Measurements from ENCODE around the gene ITK.
"Not testable (repeated sequence)": the region's sequence is repeated elsewhere in the genome, so short reads cannot be mapped to it uniquely, and the experiment has no call there.

The ITK gene

GRCh38 chr5:157168286-157168685, 12.4 kb upstream of the ITK start:
- no peak overlapping the region for H3K27ac ChIP-seq (ENCODE audit: low read depth, low read length)
- H3K4me1 ChIP-seq (ENCODE audit: control insufficient read depth, insufficient read depth, low read length), result no peaks in the 10 kb centered on the region
- no peak overlapping the region for H3K4me3 ChIP-seq (ENCODE audit: low read depth, low read length)
- no peak overlapping the region for H3K9ac ChIP-seq (ENCODE audit: low read length)
- no peaks in the 10 kb centered on the region for H3K27me3 ChIP-seq (ENCODE audit: control insufficient read depth, insufficient read depth, low read length)
- H3K9me3 ChIP-seq (ENCODE audit: control insufficient read depth, insufficient read depth, low read depth, low read length), result peaks cover 7% of the 10 kb centered on the region; the same call in 1 of the 2 replicates
- H3K36me3 ChIP-seq (ENCODE audit: control insufficient read depth, insufficient read depth, low read length), result no peaks in the 10 kb centered on the region

GRCh38 chr5:157172403-157172802, 8.2 kb upstream of the ITK start:
- Histone ChIP-seq H3K9ac (ENCODE audit: low read length) (no peak overlapping the region), H3K4me1 (ENCODE audit: control insufficient read depth, insufficient read depth, low read length) (no peaks in the 10 kb centered on the region), H3K9me3 (ENCODE audit: control insufficient read depth, insufficient read depth, low read depth, low read length) (peaks cover 7% of the 10 kb centered on the region; the same call in 1 of the 2 replicates), H3K27me3 (ENCODE audit: control insufficient read depth, insufficient read depth, low read length) (no peaks in the 10 kb centered on the region), H3K4me3 (ENCODE audit: low read depth, low read length) (no peak overlapping the region), H3K36me3 (ENCODE audit: control insufficient read depth, insufficient read depth, low read length) (no peaks in the 10 kb centered on the region), H3K27ac (ENCODE audit: low read depth, low read length) (no peak overlapping the region)

- Histone ChIP-seq H3K4me3 (ENCODE audit: low read depth, low read length) (no peak overlapping the region), H3K9me3 (ENCODE audit: control insufficient read depth, insufficient read depth, low read depth, low read length) (peaks cover 7% of the 10 kb centered on the region), H3K27ac (ENCODE audit: low read depth, low read length) (no peak overlapping the region), H3K4me1 (ENCODE audit: control insufficient read depth, insufficient read depth, low read length) (no peaks in the 10 kb centered on the region), H3K36me3 (ENCODE audit: control insufficient read depth, insufficient read depth, low read length) (no peaks in the 10 kb centered on the region), H3K27me3 (ENCODE audit: control insufficient read depth, insufficient read depth, low read length) (peaks cover 4% of the 10 kb centered on the region; the same call in 1 of the 2 replicates), H3K9ac (ENCODE audit: low read length) (no peak overlapping the region)
Observed at GRCh38 chr5:157175071-157175612, 5.5 kb upstream of the ITK start.

GRCh38 chr5:157177953-157178352, 2.7 kb upstream of the ITK start:
- H3K27ac ChIP-seq (ENCODE audit: low read depth, low read length), result no peak overlapping the region
- H3K9ac ChIP-seq (ENCODE audit: low read length), result no peak overlapping the region
- no peaks in the 10 kb centered on the region; the same call in 1 of the 2 replicates for H3K9me3 ChIP-seq (ENCODE audit: control insufficient read depth, insufficient read depth, low read depth, low read length)
- peaks cover 17% of the 10 kb centered on the region; the same call in 1 of the 2 replicates for H3K27me3 ChIP-seq (ENCODE audit: control insufficient read depth, insufficient read depth, low read length)
- H3K36me3 ChIP-seq (ENCODE audit: control insufficient read depth, insufficient read depth, low read length), result no peaks in the 10 kb centered on the region
- H3K4me3 ChIP-seq (ENCODE audit: low read depth, low read length), result no peak overlapping the region
- no peaks in the 10 kb centered on the region for H3K4me1 ChIP-seq (ENCODE audit: control insufficient read depth, insufficient read depth, low read length)

- peaks cover 19% of the 10 kb centered on the region; the same call in 1 of the 2 replicates for H3K27me3 ChIP-seq (ENCODE audit: control insufficient read depth, insufficient read depth, low read length)
- H3K27ac ChIP-seq (ENCODE audit: low read depth, low read length), result no peak overlapping the region
- H3K4me3 ChIP-seq (ENCODE audit: low read depth, low read length), result no peak overlapping the region
- H3K9ac ChIP-seq (ENCODE audit: low read length), result no peak overlapping the region
- H3K36me3 ChIP-seq (ENCODE audit: control insufficient read depth, insufficient read depth, low read length), result no peaks in the 10 kb centered on the region
- H3K4me1 ChIP-seq (ENCODE audit: control insufficient read depth, insufficient read depth, low read length), result no peaks in the 10 kb centered on the region
- no peaks in the 10 kb centered on the region; the same call in 1 of the 2 replicates for H3K9me3 ChIP-seq (ENCODE audit: control insufficient read depth, insufficient read depth, low read depth, low read length)
Observed at GRCh38 chr5:157178966-157179365, 1.7 kb upstream of the ITK start.

GRCh38 chr5:157182143-157182757, 1.6 kb downstream of the ITK start:
- no peaks in the 10 kb centered on the region for H3K36me3 ChIP-seq (ENCODE audit: control insufficient read depth, insufficient read depth, low read length)
- H3K4me1 ChIP-seq (ENCODE audit: control insufficient read depth, insufficient read depth, low read length), result no peaks in the 10 kb centered on the region
- H3K9ac ChIP-seq (ENCODE audit: low read length), result no peak overlapping the region
- H3K4me3 ChIP-seq (ENCODE audit: low read depth, low read length), result no peak overlapping the region
- peaks cover 48% of the 10 kb centered on the region for H3K27me3 ChIP-seq (ENCODE audit: control insufficient read depth, insufficient read depth, low read length)
- H3K9me3 ChIP-seq (ENCODE audit: control insufficient read depth, insufficient read depth, low read depth, low read length), result no peaks in the 10 kb centered on the region; the same call in 1 of the 2 replicates
- H3K27ac ChIP-seq (ENCODE audit: low read depth, low read length), result no peak overlapping the region

GRCh38 chr5:157184117-157184670, 3.6 kb downstream of the ITK start:
- no peak overlapping the region for H3K9ac ChIP-seq (ENCODE audit: low read length)
- H3K27ac ChIP-seq (ENCODE audit: low read depth, low read length), result no peak overlapping the region
- peaks cover 65% of the 10 kb centered on the region for H3K27me3 ChIP-seq (ENCODE audit: control insufficient read depth, insufficient read depth, low read length)

GRCh38 chr5:157185122-157185521, 4.5 kb downstream of the ITK start:
- H3K27me3 ChIP-seq (ENCODE audit: control insufficient read depth, insufficient read depth, low read length), result peaks cover 71% of the 10 kb centered on the region
- H3K36me3 ChIP-seq (ENCODE audit: control insufficient read depth, insufficient read depth, low read length); H3K27ac ChIP-seq (ENCODE audit: low read depth, low read length); H3K4me1 ChIP-seq (ENCODE audit: control insufficient read depth, insufficient read depth, low read length); H3K9ac ChIP-seq (ENCODE audit: low read length); H3K4me3 ChIP-seq (ENCODE audit: low read depth, low read length); H3K9me3 ChIP-seq (ENCODE audit: control insufficient read depth, insufficient read depth, low read depth, low read length): not testable (repeated sequence)

More at GRCh38 chr5:157184117-157184670, 3.6 kb downstream of the ITK start:
- no peaks in the 10 kb centered on the region for H3K4me1 ChIP-seq (ENCODE audit: control insufficient read depth, insufficient read depth, low read length)
- H3K36me3 ChIP-seq (ENCODE audit: control insufficient read depth, insufficient read depth, low read length), result no peaks in the 10 kb centered on the region
- H3K9me3 ChIP-seq (ENCODE audit: control insufficient read depth, insufficient read depth, low read depth, low read length), result no peaks in the 10 kb centered on the region
- no peak overlapping the region for H3K4me3 ChIP-seq (ENCODE audit: low read depth, low read length)

GRCh38 chr5:157186309-157187045, 5.8 kb downstream of the ITK start:
- Histone ChIP-seq H3K9ac (ENCODE audit: low read length) (no peak overlapping the region), H3K27ac (ENCODE audit: low read depth, low read length) (no peak overlapping the region), H3K9me3 (ENCODE audit: control insufficient read depth, insufficient read depth, low read depth, low read length) (no peaks in the 10 kb centered on the region), H3K4me1 (ENCODE audit: control insufficient read depth, insufficient read depth, low read length) (no peaks in the 10 kb centered on the region), H3K4me3 (ENCODE audit: low read depth, low read length) (no peak overlapping the region), H3K36me3 (ENCODE audit: control insufficient read depth, insufficient read depth, low read length) (no peaks in the 10 kb centered on the region), H3K27me3 (ENCODE audit: control insufficient read depth, insufficient read depth, low read length) (peaks cover 69% of the 10 kb centered on the region)

GRCh38 chr5:157187046-157187754, 6.6 kb downstream of the ITK start:
- H3K27me3 ChIP-seq (ENCODE audit: control insufficient read depth, insufficient read depth, low read length), result peaks cover 67% of the 10 kb centered on the region
- no peak overlapping the region for H3K4me3 ChIP-seq (ENCODE audit: low read depth, low read length)
- H3K9ac ChIP-seq (ENCODE audit: low read length), result no peak overlapping the region

More at GRCh38 chr5:157187046-157187754, 6.6 kb downstream of the ITK start:
- Histone ChIP-seq H3K27ac (ENCODE audit: low read depth, low read length) (no peak overlapping the region), H3K36me3 (ENCODE audit: control insufficient read depth, insufficient read depth, low read length) (no peaks in the 10 kb centered on the region), H3K9me3 (ENCODE audit: control insufficient read depth, insufficient read depth, low read depth, low read length) (no peaks in the 10 kb centered on the region), H3K4me1 (ENCODE audit: control insufficient read depth, insufficient read depth, low read length) (no peaks in the 10 kb centered on the region)

Measured in HUES6 (cell line).